ENCODE data around the gene TIPARP.

Gene TIPARP

GRCh38 chr3:156675830-156676767 lies 1.7 kb downstream of the TIPARP start:
- DNase-seq (ENCODE audit: low read depth in 2 of 2) = peak in 1 of 2 experiments; percentile 8

GRCh38 chr3:156676768-156677479 lies 2.5 kb downstream of the TIPARP start:
- no peak for DNase-seq (ENCODE audit: low read depth in 2 of 2)

GRCh38 chr3:156677536-156677935 lies 3.1 kb downstream of the TIPARP start:
- DNase-seq (ENCODE audit: low read depth in 2 of 2) = no peak

- no peak for DNase-seq (ENCODE audit: low read depth in 2 of 2)
Observed at GRCh38 chr3:156678197-156678596, 3.8 kb downstream of the TIPARP start.

- no peak for DNase-seq (ENCODE audit: low read depth in 2 of 2)
Observed at GRCh38 chr3:156680243-156680914, 6.0 kb downstream of the TIPARP start.

GRCh38 chr3:156681002-156681401 lies 6.6 kb downstream of the TIPARP start:
- DNase-seq (ENCODE audit: low read depth in 2 of 2) = no peak

- no peak for DNase-seq (ENCODE audit: low read depth in 2 of 2)
Observed at GRCh38 chr3:156682501-156682900, 8.1 kb downstream of the TIPARP start.

- no peak for DNase-seq (ENCODE audit: low read depth in 2 of 2)
Observed at GRCh38 chr3:156682963-156683362, 8.6 kb downstream of the TIPARP start.

GRCh38 chr3:156685198-156685597 lies 10.8 kb downstream of the TIPARP start:
- no peak for DNase-seq (ENCODE audit: low read depth in 2 of 2)

- DNase-seq (ENCODE audit: low read depth in 2 of 2) = no peak
Observed at GRCh38 chr3:156685752-156686151, 11.4 kb downstream of the TIPARP start.

- no peak for DNase-seq (ENCODE audit: low read depth in 2 of 2)
Observed at GRCh38 chr3:156687023-156687422, 12.6 kb downstream of the TIPARP start.

- no peak for DNase-seq (ENCODE audit: low read depth in 2 of 2)
Observed at GRCh38 chr3:156688632-156689452, 14.5 kb downstream of the TIPARP start.

GRCh38 chr3:156689608-156690007 lies 15.2 kb downstream of the TIPARP start:
- no peak for DNase-seq (ENCODE audit: low read depth in 2 of 2)

- DNase-seq (ENCODE audit: low read depth in 2 of 2) = no peak
Observed at GRCh38 chr3:156691920-156692319, 17.5 kb downstream of the TIPARP start.

GRCh38 chr3:156693166-156693565 lies 18.8 kb downstream of the TIPARP start:
- DNase-seq (ENCODE audit: low read depth in 2 of 2) = no peak

GRCh38 chr3:156694536-156694935 lies 20.1 kb downstream of the TIPARP start:
- no peak for DNase-seq (ENCODE audit: low read depth in 2 of 2)

- no peak for DNase-seq (ENCODE audit: low read depth in 2 of 2)
Observed at GRCh38 chr3:156702367-156702766, 28.0 kb downstream of the TIPARP start.

GRCh38 chr3:156704370-156705036 lies 30.1 kb downstream of the TIPARP start:
- DNase-seq (ENCODE audit: low read depth in 2 of 2) = no peak

- no peak for DNase-seq (ENCODE audit: low read depth in 2 of 2)
Observed at GRCh38 chr3:156705761-156706616, 31.6 kb downstream of the TIPARP start.

- no peak for DNase-seq (ENCODE audit: low read depth in 2 of 2)
Observed at GRCh38 chr3:156707588-156707987, 33.2 kb downstream of the TIPARP start.
